VCaP (cell line): ENCODE results near the gene HES1.

ENCODE experiments used
- H3K27ac ChIP-seq: fragments of 450-650 bp; 2 replicates; pipeline ENCODE4 v1.5.1; 2017
- CTCF ChIP-seq: fragments of 450-650 bp; conservative IDR thresholded peaks from 2 replicates; pipeline ENCODE4 v1.5.1; 2017; ENCODE audit warnings: mild to moderate bottlenecking, moderate library complexity

The HES1 gene

GRCh38 chr3:194098843-194099183, 37.1 kb upstream of the HES1 start:
- no peak overlapping the region for H3K27ac ChIP-seq
- TF ChIP-seq CTCF, result no peak

- no peak overlapping the region for H3K27ac ChIP-seq
These were observed 36.7 kb upstream of the HES1 start for GRCh38 chr3:194099215-194099614.

GRCh38 chr3:194100856-194101390, 35.0 kb upstream of the HES1 start:
- H3K27ac ChIP-seq, result peak overlapping the region; percentile 72
- no peak for TF ChIP-seq CTCF

More at GRCh38 chr3:194099215-194099614, 36.7 kb upstream of the HES1 start:
- no peak for TF ChIP-seq CTCF

GRCh38 chr3:194101592-194102432, 34.1 kb upstream of the HES1 start:
- H3K27ac ChIP-seq, result peak overlapping the region; percentile 72
- TF ChIP-seq CTCF, result no peak

- TF ChIP-seq CTCF, result no peak
- peak overlapping the region; percentile 72 for H3K27ac ChIP-seq
These were observed 33.5 kb upstream of the HES1 start for GRCh38 chr3:194102436-194102835.

- no peak for TF ChIP-seq CTCF
- no peak overlapping the region for H3K27ac ChIP-seq
These were observed 32.4 kb upstream of the HES1 start for GRCh38 chr3:194103505-194103904.

GRCh38 chr3:194103983-194104751, 31.8 kb upstream of the HES1 start:
- no peak overlapping the region for H3K27ac ChIP-seq
- no peak for TF ChIP-seq CTCF
